Left renal cortex interstitium (tissue), 4 donors: ENCODE measurements around the gene NPSR1. TPM values are rescaled to one million over a fixed set of nuclear protein-coding genes. Genes with fewer than 3 reads are reported as not detected.
"Not testable (repeated sequence)": the region's sequence is repeated elsewhere in the genome, so short reads cannot be mapped to it uniquely, and the experiment has no call there.

Source experiments
- DNase-seq, 4 donors: peaks; one replicate each; pipeline ENCODE4 v3.0.0-alpha.2; 2013; ENCODE audit warnings: low read depth in 4 of 4, low spot score in 2 of 4, missing footprints in 1 of 4
- polyA plus RNA-seq, 4 donors: library from polyadenylated mRNA; unstranded; fragments of 120-200 nt; gene quantifications; one replicate each; pipeline ENCODE4 v1.2.1, GENCODE V29; 2013; ENCODE audit not compliant: insufficient read length in 4 of 4

NPSR1 gene
- polyA plus RNA-seq, 4 donors: 0.09 TPM; not detected in 3

DNA sequence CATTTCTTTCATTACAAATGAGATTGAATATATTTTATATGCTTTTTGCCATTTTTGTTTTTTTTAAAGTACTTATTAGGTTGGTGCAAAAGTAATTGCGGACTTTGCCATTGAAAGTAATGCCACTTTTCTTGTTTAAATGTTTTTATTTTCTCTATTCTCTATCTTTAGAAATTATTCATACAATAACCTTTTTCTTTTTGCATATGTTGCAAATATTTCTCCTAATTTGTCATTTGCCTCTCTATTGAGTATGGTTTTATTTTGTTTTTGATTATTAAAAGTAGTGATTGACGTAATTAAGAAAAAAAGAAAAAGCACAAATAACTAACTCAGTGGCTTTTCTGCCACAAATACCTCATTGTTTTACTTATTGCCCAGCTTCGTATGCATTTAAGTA, 172.4 kb downstream of the NPSR1 start:
- DNase-seq: no peak

DNA sequence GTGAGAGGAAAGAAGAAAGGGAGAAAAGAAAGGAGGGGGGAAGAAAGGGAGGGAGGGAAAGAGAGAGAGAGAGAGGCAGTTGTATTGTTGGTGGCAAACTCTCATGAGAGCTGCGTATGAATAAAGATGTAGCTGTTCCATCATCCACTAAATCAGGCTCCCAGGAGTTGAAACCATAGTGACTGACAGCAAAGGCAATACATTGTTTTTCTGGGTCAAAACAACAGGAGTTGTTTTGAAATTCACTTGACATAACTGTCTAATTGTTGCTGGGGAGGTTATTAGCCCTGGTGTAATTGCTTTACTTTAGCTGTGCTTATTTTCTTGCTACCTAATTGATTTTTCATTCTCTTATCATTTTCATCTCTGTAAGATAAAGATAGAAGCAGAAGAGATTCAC, 173.4 kb downstream of the NPSR1 start:
- DNase-seq: no peak

DNA sequence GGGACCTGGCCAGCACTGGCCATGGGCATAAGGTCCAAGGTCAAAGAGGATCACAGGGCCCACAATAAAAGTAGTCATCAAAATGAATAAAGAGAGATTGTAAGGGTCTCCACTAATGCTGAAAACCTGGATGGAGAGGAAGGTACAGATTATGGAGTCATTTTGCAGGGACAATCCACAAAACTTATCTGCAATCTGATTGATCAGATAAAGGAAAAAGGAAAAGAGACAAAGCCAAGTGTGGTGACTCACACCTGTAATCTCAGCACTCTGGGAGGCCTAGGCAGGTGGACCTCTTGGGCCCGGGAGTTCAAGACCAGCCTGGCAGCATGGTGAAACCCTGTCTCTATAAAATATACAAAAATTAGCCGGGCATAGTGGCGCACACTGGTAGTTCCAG, 174.0 kb downstream of the NPSR1 start:
- no peak for DNase-seq

DNA sequence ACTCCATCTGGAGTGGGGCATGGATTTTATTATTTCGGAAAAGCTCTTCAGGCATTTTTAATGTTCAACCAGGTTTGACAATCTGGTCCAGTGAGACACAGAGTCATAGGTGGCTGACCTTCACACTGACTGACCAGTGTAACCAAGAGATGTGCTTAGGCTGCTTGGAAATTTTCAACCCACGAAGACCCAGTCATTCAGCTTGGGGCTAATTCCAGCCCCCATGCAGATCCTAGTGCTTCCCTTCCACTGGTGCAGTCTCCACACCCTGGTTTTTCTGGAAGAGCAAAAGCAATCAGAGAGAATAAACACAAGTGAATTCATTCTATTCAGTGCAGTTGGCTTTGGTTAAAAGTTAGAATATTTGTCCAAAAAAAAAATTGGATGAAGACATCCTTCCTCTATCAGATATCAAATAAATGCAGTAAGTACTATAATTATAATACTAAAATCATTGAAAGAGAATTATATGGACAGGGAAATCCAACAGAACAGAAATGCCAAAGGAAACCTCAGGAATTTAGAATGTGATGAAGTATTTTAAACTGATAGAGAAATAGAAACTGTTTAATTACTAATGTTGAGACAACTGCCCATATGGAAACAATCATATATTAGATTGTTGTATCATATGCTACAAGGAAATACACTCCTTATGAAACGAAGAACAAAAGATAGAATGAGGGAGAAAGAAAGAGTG, 178.0 kb downstream of the NPSR1 start:
- no peak for DNase-seq

DNA sequence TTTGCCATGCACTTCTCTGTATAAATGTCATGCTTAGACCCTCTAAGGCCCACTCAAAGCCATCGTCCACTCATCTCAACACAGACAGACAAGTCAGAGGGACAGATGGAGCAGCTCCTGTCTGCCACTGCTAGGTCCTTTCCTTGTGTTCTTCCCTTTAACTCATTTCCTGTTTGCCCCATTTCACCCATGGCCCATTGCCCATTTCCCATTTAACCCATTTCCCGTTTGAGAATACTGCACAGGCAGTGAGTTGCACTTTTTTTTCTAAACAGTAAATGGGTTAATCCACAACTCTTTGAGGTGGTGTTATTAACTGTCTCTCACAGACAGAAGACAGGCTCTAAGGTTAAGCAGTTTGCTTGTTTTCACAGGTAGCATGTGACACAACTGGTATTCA, 179.3 kb downstream of the NPSR1 start:
- DNase-seq: no peak

DNA sequence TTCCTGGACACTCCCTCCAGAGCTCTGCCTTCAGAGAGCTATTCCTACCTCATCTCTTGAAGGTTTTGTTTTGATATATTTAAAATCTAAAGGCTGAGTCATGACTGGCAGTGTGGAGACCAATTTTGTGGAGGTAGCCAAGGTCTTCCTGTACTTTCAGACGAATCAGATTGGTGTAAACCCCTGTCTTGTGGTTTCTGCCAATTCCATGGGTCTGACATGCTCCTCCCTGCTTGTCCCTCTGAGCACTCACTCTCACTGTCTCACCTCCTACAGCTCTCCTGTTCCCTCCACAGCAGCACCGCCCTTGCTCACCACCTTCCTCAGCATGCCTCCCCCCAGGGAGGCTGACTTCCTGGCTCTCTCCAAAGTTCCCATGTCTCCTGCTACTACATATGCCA, 179.8 kb downstream of the NPSR1 start:
- DNase-seq: no peak

DNA sequence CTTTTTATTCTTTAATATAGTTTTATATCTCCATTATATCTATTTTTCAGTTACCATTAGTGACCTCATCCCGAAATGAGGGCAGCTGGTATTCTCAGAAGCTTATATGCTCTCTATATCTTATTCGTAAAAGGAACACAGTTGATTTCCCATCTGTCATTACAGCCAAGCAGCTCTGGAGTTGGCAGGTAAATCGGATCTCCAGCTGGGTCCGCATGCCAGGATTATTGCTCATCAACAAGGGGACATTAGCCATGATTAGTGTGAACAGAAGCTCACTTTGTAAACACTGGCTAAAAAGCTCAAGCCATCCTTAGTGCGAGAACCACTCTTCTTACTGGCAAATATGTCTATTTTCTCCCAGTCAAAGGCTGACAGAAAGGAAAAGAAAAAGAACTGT, 180.3 kb downstream of the NPSR1 start:
- DNase-seq: no peak

DNA sequence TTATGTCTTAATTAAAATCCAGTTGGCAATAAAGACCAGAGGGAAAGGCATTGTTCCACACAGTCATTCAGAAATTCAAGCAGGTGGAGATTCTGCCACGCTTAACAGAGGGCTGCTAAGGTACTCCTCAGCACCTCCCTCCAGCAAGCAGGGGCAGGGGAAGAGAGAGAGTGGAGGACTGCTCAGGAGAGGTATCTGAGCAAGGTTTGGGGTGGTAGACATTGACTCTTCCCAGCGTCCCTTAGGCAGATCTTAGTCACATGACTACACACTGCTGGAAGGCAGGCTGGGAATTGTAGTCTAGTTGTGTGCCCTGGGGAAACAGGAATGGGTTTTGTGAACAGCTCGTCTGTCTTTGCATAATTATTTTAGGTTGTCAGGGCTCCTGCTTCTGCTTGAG, 181.6 kb downstream of the NPSR1 start:
- no peak for DNase-seq

DNA sequence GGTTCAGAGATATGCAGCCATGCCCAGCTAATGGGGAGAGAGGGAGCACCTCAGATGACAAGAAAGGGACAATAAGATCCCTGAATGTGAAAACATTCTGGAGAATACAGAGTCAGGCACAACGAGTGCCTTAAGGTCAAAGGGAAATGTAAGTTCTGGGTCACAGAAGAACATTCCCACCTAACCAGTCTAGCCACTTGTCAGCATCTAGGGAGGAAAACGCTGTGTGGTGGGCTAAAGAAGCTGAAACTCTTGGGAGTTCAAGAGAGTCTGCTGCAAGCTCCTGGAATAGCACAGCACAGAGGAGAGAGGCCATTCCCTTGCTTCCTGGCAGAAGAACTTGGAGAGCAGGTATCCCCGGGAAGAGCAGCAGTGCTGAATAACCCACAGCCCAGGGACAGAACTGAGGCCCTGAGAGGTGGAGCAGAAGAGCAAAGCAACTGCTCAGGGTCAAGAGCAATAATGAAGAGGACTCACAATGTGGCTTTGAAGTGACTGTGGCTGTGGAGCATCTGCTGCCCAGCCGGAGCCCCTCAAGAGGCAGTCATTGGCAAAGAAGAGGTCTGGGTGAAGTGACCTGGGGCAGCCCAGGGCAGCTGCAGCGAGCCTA, 182.3 kb downstream of the NPSR1 start:
- no peak for DNase-seq

DNA sequence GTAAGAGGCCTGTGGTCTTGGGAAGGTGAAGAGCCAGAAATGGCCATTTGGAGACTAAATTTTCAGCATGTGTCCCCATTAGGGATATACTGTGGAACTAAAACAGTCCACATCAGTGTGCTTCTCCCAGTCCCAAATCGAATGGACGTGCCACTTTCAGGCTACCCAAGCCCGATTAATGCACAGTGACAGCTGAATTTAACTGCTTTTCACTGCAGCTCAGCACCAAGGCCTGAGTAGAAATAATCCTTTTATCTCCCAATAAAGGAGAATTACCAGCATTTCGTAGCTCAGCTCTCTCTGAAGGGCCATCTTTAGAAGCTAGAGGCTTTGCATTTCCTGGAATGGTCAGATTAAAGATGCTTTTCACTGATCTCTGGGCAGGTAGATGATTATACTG, 183.3 kb downstream of the NPSR1 start:
- DNase-seq: no peak

DNA sequence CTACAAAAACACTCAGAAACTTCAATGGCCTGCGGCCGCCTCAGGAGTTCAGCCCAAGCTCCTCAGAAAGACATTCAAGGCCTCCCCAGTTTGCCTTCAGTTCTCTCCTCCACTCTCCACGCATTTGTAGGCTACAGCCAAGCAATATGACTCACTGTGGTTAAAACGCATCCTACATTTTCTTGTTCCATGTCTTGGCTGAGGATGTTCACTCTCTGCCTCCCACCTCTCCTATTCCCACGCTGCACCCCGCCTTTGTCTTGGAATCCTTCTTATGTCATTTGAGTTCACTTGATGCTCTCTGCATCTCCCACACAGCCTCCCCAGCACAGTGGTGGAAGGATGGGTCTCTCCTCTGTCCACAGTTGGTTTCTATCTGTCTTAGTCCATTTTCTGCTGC, 184.8 kb downstream of the NPSR1 start:
- no peak for DNase-seq

DNA sequence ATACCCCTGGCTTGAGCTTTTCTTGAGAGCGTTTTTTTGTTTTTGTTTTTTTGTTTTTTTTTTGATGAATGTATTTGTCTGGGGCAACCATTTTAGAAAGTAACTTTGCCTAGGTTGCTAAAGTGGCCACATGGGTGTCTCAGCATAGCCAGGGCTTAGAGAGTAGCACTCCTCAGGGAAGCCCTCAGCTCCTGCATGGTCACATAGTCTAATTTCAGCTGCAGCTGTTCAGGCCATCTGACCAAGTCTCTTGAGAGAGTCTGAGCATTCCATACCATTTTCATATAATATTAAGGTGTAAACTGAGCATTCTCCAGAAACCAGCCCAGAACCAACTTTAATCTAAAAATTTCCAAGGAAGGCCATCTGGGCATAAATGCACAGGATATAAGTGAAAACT, 186.4 kb downstream of the NPSR1 start:
- no peak for DNase-seq

DNA sequence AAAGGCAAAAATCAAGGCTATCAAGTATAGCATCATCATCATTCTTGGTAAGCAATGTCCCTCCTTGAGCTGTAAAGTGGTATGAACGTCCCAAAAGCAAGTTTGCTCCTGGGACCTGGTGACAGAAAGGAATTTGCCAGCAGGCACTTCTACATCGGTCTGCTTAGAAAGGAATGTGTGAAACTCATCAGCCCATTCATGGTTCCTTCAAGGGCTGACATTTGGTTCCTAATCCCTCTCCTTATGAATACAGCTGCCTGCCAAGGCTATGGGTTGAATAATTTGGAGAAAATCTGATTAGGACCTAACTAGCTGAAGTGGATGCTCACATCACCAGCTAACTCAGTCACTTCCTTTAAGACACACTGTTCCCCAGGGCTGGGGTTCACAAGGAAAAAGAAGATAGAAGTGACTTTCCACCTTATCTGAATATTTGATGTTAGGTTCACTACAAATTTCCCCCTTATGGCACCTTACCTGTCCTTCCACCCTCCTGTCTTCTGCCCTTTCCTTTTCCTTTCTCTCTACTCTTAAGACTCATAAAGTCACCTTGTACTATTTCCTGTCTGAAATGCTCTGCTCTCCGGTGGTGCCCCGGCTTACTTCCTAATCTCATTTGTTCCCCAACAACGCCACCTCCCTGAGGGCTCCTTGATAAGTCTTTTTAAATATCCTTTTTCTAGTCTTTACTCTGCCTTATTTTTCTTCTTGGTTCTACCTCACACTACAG, 187.1 kb downstream of the NPSR1 start:
- DNase-seq: no peak

DNA sequence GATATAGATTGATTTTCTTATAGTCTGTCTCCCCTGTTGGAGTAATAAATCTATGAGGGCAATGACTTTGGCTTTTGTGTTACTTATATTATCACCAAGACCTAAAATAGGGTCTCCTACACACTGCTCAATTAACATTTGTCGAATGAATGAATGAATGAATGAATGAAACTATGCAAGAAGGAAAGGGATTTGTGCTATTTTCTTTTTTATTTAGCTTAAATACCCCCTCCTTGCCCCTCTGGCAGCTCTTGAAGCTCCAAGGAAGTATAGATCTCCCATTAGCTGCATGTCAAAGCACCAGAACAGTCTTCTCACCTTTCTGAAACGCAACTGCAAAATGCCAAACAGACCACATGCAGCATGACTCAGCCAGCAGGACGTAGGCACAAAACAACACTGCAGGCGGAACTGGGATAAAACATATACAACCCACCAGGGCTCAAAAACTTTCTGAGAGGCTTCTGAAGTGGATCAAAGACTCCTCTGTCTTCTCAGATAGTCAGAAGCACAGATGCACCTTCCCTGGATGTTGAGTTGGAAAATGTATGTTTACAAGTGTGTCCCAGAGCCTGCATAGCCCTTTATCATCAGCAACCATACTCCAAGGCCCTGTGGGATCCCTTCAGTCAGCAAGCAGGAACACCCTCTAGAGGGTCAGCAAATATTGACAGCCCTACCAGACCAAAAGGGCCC, 187.8 kb downstream of the NPSR1 start:
- DNase-seq: no peak

DNA sequence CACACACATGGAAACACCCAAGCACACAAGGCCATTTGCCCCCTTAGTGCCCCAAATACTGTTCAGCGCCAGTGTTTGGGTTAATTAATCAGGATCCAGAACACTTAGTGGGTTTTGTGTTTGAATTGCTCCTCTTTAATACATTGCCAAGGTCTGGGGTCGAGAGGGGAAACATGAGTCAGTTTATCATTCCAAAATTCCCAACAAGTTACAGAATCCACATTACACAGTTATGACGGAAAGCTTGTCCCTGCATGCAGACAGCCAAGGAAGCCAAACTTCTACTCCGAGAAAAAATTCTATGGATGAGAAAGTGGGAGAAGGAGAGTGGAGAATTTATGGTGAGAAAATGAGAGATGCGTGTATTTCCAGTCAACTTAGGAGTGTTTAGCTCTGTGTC, 189.0 kb downstream of the NPSR1 start:
- no peak for DNase-seq

DNA sequence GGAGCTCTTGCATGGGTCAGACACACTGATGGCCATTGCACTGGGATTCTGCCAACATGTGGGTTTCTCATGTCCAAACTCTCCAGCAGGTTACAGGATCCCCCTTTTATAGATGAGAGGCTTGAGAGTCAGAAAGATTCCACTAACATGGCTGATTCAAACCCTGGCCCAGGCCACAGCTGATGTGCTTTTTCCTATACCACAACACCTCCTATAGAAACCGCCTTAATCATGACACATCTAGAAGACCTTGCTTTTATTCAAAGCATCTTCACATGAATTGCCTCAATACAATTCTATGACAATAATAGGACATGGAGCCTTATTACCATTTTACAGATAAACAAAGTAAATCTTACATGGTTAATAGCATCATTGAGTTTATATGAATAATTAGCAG, 190.7 kb downstream of the NPSR1 start:
- no peak for DNase-seq

DNA sequence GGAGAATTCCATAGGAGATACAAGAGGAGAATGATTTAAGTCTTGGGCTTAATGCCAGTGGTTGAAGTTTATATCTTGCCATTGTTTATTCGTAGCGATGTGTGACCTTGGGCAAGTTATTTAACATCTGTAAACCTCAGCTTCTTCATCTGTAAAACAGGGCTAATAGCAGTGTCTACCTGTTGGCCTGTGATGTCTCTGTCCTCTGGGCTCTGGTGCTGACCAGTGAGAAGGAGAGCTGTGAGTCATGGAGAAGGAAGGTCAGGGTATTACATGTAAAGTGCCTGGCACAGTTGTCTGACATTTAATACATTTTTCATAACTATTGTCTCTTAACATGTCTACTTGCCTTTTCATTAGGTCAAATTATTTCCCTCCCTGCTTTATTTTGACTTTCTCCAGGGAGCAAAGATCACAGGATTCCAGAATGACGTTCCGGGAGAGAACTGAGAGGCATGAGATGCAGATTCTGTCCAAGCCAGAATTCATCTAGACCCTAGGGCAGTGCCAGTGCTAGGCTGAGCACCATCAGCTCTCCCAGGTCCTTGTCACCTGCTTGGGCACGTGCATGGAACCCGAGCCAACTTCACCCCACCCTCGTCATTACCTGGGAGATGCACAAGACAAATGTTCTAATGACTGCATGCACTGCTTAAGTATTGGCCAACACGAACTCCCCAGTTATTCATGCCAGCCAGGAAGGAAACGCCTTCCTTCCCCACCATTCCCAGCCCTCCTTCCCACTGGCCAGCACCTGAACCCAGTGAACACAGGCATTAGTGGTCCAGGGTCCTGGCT, 191.3 kb downstream of the NPSR1 start:
- no peak for DNase-seq

DNA sequence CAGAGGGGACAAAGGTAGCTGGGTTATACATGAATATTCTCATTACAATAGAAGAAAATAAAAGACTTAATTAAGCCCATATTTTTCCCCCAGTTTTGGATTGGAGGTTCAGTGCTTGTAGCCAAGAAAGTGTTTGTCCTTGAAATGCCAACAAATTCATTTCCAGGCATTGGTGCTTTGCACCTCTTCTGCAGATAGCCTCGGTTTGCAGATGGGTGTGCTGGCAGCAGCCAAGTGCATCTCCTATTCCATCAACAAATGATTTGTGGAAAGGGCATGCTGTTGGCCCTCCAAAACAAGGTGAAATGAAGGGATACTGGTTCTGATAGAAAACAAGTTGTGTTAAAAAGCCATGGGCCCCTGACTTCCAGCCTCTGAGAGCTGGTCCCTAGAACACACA, 192.0 kb downstream of the NPSR1 start:
- no peak for DNase-seq

DNA sequence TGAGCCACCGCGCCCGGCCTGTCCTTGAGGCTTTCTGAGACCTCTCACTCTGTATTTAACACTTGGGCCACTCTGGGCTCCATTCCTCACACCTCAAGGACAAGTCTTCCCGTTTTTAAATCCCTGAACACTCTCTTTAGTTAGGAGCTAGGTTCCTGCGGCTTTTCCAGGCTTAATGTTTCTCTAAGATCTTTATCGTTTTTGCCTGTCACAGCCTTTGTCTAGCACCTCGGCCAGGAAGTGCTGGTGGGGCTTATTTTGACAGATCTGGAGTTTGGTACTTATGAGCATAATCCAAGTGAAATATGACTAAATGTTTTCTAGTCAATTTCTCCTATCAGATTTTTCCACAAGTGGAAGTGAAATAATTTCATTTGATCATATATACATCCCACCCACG, 192.7 kb downstream of the NPSR1 start:
- no peak for DNase-seq

DNA sequence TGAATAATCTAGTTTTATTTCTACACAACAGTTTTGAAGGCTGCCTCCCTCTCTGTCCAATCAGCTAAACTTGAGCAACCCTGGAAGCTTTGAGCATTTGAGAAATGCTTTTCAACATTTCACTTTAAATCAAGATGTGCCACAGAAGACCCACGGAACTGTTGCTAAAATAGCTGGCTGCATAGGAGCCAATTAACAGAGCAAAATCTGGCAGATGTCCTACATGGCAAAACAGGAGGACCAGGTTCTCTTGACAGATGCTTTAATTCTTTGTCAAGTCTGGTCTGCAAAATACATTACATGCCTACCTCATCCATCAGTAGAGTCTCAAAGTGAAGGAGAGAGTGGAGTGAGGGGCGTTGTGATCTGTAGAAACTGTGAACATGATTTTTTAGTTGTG, 193.4 kb downstream of the NPSR1 start:
- DNase-seq: no peak

DNA sequence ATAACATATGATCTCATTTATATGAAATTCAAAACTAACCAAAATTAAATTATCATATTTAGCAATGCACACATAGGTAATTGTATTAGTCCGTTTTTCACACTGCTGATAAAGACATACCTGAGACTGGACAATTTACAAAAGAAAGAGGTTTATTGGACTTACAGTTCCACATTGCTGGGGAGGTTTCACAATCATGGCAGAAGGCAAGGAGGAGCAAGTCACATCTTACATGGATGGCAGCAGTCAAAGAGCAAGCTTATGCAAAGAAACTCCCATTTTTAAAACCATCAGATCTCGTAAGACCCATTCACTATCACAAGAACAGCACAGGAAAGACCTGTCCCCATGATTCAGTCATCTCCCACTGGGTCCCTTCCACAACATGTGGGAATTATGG, 200.4 kb downstream of the NPSR1 start:
- not testable (repeated sequence) for DNase-seq
